HG02588 (cell line): Measurements from ENCODE around the gene SCAP.

Experiments
- ATAC-seq: cut with Tn5 transposase; IDR thresholded peaks from one replicate; pipeline ENCODE4 v1.9.1; 2021; ENCODE audit warnings: mild to moderate bottlenecking, moderate library complexity; ENCODE audit not compliant: unreplicated experiment

Gene SCAP

DNA sequence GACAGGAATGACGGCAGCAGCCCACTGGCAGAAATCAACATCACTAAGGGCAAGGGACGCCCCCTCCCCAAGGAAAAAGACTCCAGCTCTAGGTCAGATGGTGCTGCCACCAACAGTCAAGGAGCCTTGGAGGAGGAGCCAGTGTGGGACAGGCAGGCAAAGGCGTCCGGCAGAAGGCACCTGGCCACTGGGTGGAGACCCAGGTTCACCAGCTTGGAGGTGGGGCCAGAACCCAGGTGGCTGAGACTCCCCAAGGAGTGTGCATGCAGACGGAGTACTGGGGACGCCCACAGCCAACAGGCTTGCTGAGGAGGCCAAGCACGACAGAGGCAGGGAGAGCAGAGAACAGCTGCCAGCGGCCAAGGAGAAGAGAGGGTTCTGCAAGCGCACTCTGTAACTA is 59.7 kb downstream of the SCAP start:
- ATAC-seq, result no peak

DNA sequence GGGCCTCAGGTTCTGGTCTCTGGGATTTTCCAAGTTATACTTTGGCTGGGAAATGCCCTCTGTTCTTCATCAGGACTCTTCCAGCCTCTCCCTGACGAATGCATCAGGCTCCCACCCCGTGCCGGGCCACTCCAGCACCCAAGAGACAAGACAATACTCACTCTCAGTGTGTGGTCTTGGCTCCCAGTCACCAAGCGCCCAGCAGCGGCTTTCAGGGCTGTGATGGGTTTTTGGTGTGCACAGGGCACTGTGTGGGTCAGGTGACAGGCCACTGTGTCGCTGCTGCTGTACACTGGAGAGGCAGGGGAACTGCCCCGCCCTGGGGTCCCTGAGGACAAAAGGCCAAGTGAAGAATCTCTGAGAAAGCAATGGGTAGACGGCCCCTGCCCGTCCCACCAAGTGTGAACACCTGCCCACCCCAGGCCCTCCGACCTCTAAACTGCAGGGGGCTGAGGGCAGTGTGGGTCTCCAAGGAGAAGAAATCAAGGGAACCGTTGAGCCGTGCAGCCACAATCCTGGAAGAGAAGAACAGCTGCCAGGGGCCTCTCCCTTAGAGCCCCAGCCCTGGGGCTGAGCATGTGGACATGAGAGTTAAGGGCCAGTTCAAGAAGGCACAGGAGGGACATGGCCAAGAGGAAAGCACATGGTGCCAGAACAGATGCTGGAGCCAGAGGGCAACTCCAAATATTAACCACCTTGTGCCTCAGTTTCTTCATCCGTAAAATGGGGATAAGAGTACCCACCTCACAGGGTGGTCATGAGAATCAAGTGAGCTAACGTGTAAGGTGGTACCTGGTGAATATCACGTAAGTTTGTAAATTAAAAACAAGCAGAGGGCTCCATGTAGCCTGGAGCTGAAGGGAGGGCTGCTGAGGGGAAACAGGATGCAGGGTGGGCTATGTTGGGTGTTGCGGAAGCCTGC is 60.8 kb downstream of the SCAP start:
- ATAC-seq, result no peak

- ATAC-seq, result no peak
These were observed 61.6 kb downstream of the SCAP start for GRCh38 chr3:47414161-47414564.

GRCh38 chr3:47413751-47414150 is 62.0 kb downstream of the SCAP start:
- ATAC-seq, result no peak

DNA sequence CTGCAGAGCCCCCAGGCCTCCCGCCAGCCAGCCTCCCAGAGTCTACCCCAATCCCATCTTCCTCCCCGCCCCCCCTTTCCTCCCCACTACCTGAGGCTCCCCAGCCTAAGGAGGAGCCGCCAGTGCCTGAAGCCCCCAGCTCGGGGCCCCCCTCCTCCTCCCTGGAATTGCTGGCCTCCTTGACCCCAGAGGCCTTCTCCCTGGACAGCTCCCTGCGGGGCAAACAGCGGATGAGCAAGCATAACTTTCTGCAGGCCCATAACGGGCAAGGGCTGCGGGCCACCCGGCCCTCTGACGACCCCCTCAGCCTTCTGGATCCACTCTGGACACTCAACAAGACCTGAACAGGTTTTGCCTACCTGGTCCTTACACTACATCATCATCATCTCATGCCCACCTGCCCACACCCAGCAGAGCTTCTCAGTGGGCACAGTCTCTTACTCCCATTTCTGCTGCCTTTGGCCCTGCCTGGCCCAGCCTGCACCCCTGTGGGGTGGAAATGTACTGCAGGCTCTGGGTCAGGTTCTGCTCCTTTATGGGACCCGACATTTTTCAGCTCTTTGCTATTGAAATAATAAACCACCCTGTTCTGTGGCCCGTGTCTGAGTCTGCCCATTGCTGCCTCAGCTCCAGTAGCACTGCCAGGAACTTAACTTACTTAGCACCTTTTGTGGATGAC is 62.8 kb downstream of the SCAP start:
- no peak for ATAC-seq

GRCh38 chr3:47412453-47412756 is 63.3 kb downstream of the SCAP start:
- no peak for ATAC-seq

DNA sequence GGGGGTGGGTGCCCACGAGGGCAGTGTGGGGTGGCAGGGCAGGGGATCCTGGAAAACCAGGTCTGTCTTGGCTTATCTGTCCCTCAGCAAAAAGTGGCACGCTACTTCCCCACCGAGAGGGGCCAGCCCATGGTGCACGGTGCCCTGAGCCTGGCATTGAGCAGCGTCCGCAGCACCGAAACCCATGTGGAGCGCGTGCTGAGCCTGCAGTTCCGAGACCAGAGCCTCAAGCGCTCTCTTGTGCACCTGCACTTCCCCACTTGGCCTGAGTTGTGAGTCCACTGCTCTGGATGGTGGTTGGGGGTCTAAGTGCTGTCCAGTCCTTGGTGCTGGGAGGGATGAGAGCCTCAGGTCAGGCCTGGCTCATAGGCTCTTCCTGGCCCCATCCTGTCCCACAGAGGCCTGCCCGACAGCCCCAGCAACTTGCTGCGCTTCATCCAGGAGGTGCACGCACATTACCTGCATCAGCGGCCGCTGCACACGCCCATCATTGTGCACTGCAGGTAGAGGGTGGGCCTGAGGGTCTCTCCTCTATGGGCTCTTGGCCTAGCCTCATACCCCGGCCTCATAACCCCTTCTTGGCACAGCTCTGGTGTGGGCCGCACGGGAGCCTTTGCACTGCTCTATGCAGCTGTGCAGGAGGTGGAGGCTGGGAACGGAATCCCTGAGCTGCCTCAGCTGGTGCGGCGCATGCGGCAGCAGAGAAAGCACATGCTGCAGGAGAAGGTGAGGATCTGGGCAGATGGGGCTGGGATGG is 63.9 kb downstream of the SCAP start:
- no peak for ATAC-seq

DNA sequence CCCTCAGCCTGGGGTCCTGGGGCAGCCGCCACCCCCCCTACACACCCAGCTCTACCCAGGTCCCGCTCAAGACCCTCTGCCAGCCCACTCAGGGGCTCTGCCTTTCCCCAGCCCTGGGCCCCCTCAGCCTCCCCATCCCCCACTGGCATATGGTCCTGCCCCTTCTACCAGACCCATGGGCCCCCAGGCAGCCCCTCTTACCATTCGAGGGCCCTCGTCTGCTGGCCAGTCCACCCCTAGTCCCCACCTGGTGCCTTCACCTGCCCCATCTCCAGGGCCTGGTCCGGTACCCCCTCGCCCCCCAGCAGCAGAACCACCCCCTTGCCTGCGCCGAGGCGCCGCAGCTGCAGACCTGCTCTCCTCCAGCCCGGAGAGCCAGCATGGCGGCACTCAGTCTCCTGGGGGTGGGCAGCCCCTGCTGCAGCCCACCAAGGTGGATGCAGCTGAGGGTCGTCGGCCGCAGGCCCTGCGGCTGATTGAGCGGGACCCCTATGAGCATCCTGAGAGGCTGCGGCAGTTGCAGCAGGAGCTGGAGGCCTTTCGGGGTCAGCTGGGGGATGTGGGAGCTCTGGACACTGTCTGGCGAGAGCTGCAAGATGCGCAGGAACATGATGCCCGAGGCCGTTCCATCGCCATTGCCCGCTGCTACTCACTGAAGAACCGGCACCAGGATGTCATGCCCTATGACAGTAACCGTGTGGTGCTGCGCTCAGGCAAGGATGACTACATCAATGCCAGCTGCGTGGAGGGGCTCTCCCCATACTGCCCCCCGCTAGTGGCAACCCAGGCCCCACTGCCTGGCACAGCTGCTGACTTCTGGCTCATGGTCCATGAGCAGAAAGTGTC is 64.7 kb downstream of the SCAP start:
- ATAC-seq, result no peak

- no peak for ATAC-seq
These were observed 65.4 kb downstream of the SCAP start for GRCh38 chr3:47410417-47410720.

DNA sequence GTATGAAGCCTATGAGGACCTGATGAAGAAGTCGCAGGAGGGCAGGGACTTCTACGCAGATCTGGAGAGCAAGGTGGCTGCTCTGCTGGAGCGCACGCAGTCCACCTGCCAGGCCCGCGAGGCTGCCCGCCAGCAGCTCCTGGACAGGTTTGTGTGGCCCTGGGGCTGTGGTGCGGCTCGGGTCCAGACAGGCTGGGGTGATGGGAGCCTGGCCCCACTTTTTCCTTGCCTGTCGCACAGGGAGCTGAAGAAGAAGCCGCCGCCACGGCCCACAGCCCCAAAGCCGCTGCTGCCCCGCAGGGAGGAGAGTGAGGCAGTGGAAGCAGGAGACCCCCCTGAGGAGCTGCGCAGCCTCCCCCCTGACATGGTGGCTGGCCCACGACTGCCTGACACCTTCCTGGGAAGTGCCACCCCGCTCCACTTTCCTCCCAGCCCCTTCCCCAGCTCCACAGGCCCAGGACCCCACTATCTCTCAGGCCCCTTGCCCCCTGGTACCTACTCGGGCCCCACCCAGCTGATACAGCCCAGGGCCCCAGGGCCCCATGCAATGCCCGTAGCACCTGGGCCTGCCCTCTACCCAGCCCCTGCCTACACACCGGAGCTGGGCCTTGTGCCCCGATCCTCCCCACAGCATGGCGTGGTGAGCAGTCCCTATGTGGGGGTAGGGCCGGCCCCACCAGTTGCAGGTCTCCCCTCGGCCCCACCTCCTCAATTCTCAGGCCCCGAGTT is 65.9 kb downstream of the SCAP start:
- no peak for ATAC-seq

GRCh38 chr3:47409284-47409683 is 66.5 kb downstream of the SCAP start:
- no peak for ATAC-seq

GRCh38 chr3:47408839-47409229 is 66.9 kb downstream of the SCAP start:
- ATAC-seq, result no peak

DNA sequence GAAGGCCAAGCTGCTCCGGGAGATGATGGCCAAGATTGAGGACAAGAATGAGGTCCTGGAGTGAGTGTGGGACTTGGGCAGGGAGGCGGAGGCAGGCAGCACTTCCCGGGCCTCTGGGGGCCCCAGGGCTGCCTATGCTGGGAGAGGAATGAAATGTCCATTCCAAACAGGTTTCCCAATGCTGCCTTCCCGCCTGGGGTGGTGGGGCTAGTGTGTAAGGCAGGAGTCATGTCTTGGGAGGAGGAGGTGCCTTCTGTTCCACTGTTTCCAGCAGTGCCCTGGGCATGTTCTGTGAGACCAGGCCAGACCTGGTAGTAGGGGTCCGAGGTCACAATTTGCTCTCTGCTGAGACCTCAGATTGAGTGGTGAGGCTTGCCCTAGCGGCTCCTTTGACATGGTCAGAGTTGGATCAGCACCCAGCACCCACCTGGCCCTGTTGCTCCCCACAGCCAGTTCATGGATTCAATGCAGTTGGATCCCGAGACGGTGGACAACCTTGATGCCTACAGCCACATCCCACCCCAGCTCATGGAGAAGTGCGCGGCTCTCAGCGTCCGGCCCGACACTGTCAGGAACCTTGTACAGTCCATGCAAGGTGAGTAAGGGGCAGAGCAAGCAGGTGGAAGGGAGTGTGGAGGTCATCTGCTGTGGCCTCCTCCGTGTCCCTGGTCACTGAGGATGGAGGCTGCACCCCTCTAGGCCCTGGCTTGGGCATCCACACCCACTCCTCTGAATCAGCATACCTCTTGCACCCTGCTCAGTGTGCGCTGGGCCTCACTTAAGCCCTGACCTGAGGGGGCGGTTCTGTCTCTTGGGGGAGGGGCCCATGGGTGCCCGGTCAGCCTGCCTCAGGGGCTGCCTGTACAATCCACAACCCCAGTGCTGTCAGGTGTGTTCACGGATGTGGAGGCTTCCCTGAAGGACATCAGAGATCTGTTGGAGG is 67.6 kb downstream of the SCAP start:
- no peak for ATAC-seq

GRCh38 chr3:47407237-47407636 is 68.5 kb downstream of the SCAP start:
- ATAC-seq, result no peak

GRCh38 chr3:47406762-47407149 is 69.0 kb downstream of the SCAP start:
- no peak for ATAC-seq

GRCh38 chr3:47405820-47406761 is 69.7 kb downstream of the SCAP start:
- ATAC-seq, result no peak

- no peak for ATAC-seq
These were observed 70.6 kb downstream of the SCAP start for GRCh38 chr3:47404955-47405790.
